WTC11 (cell line): ENCODE results near the gene CDKN2AIPNL. TPM values are rescaled to one million over a fixed set of nuclear protein-coding genes. Genes with fewer than 3 reads are reported as not detected.

Experiments
- AFF4 ChIP-seq: sonication (generic); formaldehyde crosslinking; IDR thresholded peaks from 2 replicates; pipeline ENCODE4 v1.8.1; 2023; ENCODE audit warnings: mild to moderate bottlenecking, missing genetic modification reagents, borderline replicate concordance
- AR ChIP-seq: fragments of 250-450 bp; sonication (Bioruptor Pico); IDR thresholded peaks from 2 replicates; pipeline ENCODE4 v1.9.0; 2021; ENCODE audit warnings: mild to moderate bottlenecking
- ARID4B ChIP-seq: sonication (generic); formaldehyde crosslinking; IDR thresholded peaks from 2 replicates; pipeline ENCODE4 v1.8.0; 2023; ENCODE audit warnings: missing genetic modification reagents, mild to moderate bottlenecking, borderline replicate concordance
- CDX4 ChIP-seq: fragments of 250-450 bp; sonication (Bioruptor Pico); IDR thresholded peaks from 2 replicates; pipeline ENCODE4 v1.9.0; 2021; ENCODE audit warnings: moderate library complexity, mild to moderate bottlenecking, inconsistent platforms, borderline replicate concordance
- CREM ChIP-seq: sonication (generic); formaldehyde crosslinking; IDR thresholded peaks from 2 replicates; pipeline ENCODE4 v1.8.1; 2022; ENCODE audit warnings: mild to moderate bottlenecking, missing genetic modification reagents, moderate library complexity
- CTCF ChIP-seq: fragments of 200-600 bp; IDR thresholded peaks from 2 replicates; pipeline ENCODE4 v1.8.0; 2022; ENCODE audit warnings: antibody characterized with exemption
- E2F4 ChIP-seq: sonication (generic); formaldehyde crosslinking; IDR thresholded peaks from 2 replicates; pipeline ENCODE4 v1.8.1; 2022; ENCODE audit warnings: low read depth, mild to moderate bottlenecking, moderate library complexity, missing genetic modification reagents, borderline replicate concordance
- EMX1 ChIP-seq: fragments of 250-450 bp; sonication (Bioruptor Pico); IDR thresholded peaks from 2 replicates; pipeline ENCODE4 v1.8.0; 2021; ENCODE audit warnings: mild to moderate bottlenecking
- FOXP4 ChIP-seq: sonication (generic); formaldehyde crosslinking; IDR thresholded peaks from 2 replicates; pipeline ENCODE4 v1.8.0; 2022; ENCODE audit warnings: mild to moderate bottlenecking, missing genetic modification reagents
- IRF2 ChIP-seq: sonication (generic); formaldehyde crosslinking; IDR thresholded peaks from 2 replicates; pipeline ENCODE4 v1.8.0; 2022; ENCODE audit warnings: low read depth, missing genetic modification reagents, borderline replicate concordance
- OVOL2 ChIP-seq: fragments of 250-450 bp; sonication (Bioruptor Pico); IDR thresholded peaks from 2 replicates; pipeline ENCODE4 v1.9.0; 2021; ENCODE audit warnings: mild to moderate bottlenecking, borderline replicate concordance
- SOX15 ChIP-seq: fragments of 250-450 bp; sonication (Bioruptor Pico); IDR thresholded peaks from 2 replicates; pipeline ENCODE4 v1.9.0; 2021; ENCODE audit warnings: mild to moderate bottlenecking
- ZNF138 ChIP-seq: sonication (generic); formaldehyde crosslinking; conservative IDR thresholded peaks from 2 replicates; pipeline ENCODE4 v1.8.1; 2022; ENCODE audit warnings: mild to moderate bottlenecking, moderate library complexity, missing genetic modification reagents
- ZNF671 ChIP-seq: fragments of 250-450 bp; sonication (Bioruptor Pico); IDR thresholded peaks from 2 replicates; pipeline ENCODE4 v1.8.0; 2021; ENCODE audit warnings: mild to moderate bottlenecking
- total RNA-seq: library from RNA; stranded (reverse); gene quantifications from 3 replicates; pipeline ENCODE4 v1.2.3, GENCODE V29; 2021
- TF ChIP-seq, protein P1 (sequence below): sonication (generic); formaldehyde crosslinking; IDR thresholded peaks from 2 replicates; pipeline ENCODE4 v1.8.1; 2022; ENCODE audit warnings: missing genetic modification reagents, borderline replicate concordance
- TF ChIP-seq, protein P2 (sequence below): sonication (generic); formaldehyde crosslinking; IDR thresholded peaks from 2 replicates; pipeline ENCODE4 v1.8.1; 2022; ENCODE audit warnings: mild to moderate bottlenecking, moderate library complexity, missing genetic modification reagents

The CDKN2AIPNL gene
- total RNA-seq, 1 experiment from 2014 or later = 54.3 TPM

DNA sequence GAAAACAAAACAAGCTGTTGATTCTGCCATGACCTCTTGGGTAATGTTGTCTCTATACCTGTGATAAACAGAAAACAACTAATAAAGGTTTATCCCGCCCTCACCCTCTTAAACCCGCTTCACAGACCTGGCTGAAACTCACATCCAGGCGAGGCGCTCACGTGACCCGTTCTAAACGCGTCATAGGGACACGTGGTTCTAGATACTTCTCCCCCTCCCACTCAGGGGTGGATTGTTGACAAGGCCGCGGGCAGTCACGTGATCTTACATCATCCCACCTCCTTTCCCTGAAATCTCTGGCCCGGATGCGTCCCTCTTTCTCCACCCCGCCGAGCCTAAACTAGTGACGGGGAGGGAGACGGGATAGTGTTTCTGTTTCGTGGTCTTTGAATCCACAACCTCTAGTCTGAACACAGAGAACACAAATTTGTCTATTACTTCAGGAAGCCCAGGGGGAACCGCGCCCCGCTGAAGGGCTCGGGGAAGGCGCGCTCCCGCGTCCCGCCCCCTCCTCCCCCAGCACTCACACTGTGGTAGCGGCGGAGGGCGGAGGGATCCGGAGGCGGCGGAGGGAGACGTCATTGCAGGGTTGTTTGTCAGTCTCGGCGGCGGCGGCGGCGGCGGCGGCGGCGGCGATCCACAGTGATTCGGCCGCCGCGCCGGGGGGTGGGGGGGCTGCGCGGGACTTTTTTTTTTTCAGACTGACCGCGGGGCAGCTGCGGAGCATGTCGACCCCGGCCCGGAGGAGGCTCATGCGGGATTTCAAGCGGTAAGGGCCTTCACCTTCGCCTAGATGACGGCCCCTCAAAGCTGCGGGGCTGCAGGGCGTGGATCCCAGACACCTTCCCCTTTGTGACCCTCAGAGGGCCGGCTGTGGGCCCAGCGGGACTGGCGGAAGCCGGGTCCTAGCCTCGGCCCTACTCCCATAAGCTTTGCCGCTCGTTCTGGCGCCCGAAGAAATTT lies 40.5 kb downstream of the CDKN2AIPNL start, which contains the start of gene UBE2B (continued):
- TF ChIP-seq ARID4B (CRISPR knock-in tag) = peak; percentile 37; the same call in 1 of the 2 replicates
- TF ChIP-seq FOXP4 = peak; percentile 87; the same call in 1 of the 2 replicates
- no peak for TF ChIP-seq ZNF138
- TF ChIP-seq, protein P1, sequence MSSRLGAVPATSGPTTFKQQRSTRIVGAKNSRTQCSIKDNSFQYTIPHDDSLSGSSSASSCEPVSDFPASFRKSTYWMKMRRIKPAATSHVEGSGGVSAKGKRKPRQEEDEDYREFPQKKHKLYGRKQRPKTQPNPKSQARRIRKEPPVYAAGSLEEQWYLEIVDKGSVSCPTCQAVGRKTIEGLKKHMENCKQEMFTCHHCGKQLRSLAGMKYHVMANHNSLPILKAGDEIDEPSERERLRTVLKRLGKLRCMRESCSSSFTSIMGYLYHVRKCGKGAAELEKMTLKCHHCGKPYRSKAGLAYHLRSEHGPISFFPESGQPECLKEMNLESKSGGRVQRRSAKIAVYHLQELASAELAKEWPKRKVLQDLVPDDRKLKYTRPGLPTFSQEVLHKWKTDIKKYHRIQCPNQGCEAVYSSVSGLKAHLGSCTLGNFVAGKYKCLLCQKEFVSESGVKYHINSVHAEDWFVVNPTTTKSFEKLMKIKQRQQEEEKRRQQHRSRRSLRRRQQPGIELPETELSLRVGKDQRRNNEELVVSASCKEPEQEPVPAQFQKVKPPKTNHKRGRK = no peak
- TF ChIP-seq CDX4 (CRISPR knock-in tag) = no peak
- TF ChIP-seq CREM (CRISPR knock-in tag) = 0 out of 2 replicates have a peak, but pooled peaks have one; percentile 44
- no peak for TF ChIP-seq IRF2 (CRISPR knock-in tag)
- TF ChIP-seq E2F4 (CRISPR knock-in tag) = no peak
- peak; percentile 54; the same call in 1 of the 2 replicates for TF ChIP-seq AR
- TF ChIP-seq OVOL2 (CRISPR knock-in tag) = no peak
- TF ChIP-seq, protein P2, sequence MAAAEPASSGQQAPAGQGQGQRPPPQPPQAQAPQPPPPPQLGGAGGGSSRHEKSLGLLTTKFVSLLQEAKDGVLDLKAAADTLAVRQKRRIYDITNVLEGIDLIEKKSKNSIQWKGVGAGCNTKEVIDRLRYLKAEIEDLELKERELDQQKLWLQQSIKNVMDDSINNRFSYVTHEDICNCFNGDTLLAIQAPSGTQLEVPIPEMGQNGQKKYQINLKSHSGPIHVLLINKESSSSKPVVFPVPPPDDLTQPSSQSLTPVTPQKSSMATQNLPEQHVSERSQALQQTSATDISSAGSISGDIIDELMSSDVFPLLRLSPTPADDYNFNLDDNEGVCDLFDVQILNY (CRISPR knock-in tag) = no peak
- no peak for TF ChIP-seq SOX15 (CRISPR knock-in tag)
- no peak for TF ChIP-seq EMX1 (CRISPR knock-in tag)
- TF ChIP-seq AFF4 = no peak
- TF ChIP-seq CTCF = no peak
- TF ChIP-seq ZNF671 (CRISPR knock-in tag) = no peak
